SH-SY5Y (cell line): ENCODE measurements around the gene ARHGAP26.

Experiments used
- GATA2 ChIP-seq: IDR thresholded peaks from 2 replicates; pipeline ENCODE4 v1.6.1; 2011; ENCODE audit warnings: mild to moderate bottlenecking, low read depth, low read length
- GATA3 ChIP-seq: IDR thresholded peaks from 2 replicates; pipeline ENCODE4 v1.6.1; 2011; ENCODE audit warnings: low read depth, mild to moderate bottlenecking, low read length, moderate library complexity

GRCh38 chr5:143238620-143239019 is 468.4 kb downstream of the ARHGAP26 start:
- no peak for TF ChIP-seq GATA3
- TF ChIP-seq GATA2, result no peak
